Measurements from ENCODE around the gene COX6B1.
A peak's percentile ranks its signal among the peaks of the same experiment; 100 is the strongest.

The COX6B1 gene

GRCh38 chr19:35671818-35672217 lies 23.7 kb downstream of the COX6B1 start:
- peaks cover 6% of the 10 kb centered on the region for H3K4me1 ChIP-seq (ENCODE audit: control insufficient read depth, insufficient read depth, low read length)
- no peak overlapping the region for H3K4me3 ChIP-seq (ENCODE audit: low read depth, low read length)
- no peaks in the 10 kb centered on the region; a peak in 1 of 3 replicates for H3K36me3 ChIP-seq (ENCODE audit: control insufficient read depth in 2 of 2, insufficient read depth in 1 of 2, low read length in 2 of 2)
- ChIA-PET CTCF (interaction anchor here (0.6 to 1.1 kb wide), 5 partner anchors 10 to 352 kb away, joined by 3 to 6 read pairs (median 3); no protein-coding TSS in a partner anchor), POLR2A (interaction anchor here (0.6 to 2.8 kb wide), 4 partner anchors 24 to 219 kb away, joined by 4 to 25 read pairs (median 12); partner anchors contain the start of gene COX6B1)
- TF ChIP-seq ZNF623 (tag by site-specific recombination; IDR thresholded peaks at IDR 0.05) (no peak), ZNF155 (tag by site-specific recombination; IDR thresholded peaks at IDR 0.05) (no peak), ZNF335 (tag by site-specific recombination; conservative IDR thresholded peaks at IDR 0.05) (peak; percentile 25; the same call in 1 of the 2 replicates), ZNF561 (tag by site-specific recombination; IDR thresholded peaks at IDR 0.05; ENCODE audit: borderline replicate concordance) (no peak), EGR2 (tag by site-specific recombination; IDR thresholded peaks at IDR 0.05; ENCODE audit: low read depth) (no peak), IKZF3 (tag by site-specific recombination; IDR thresholded peaks at IDR 0.05) (no peak), PRDM1 (tag by site-specific recombination; IDR thresholded peaks at IDR 0.05) (peak; percentile 63), ZIC2 (tag by site-specific recombination; IDR thresholded peaks at IDR 0.05) (peak; percentile 12; the same call in 1 of the 2 replicates)
- H3K9me3 ChIP-seq (ENCODE audit: control insufficient read depth, insufficient read depth, low read depth, low read length), result no peaks in the 10 kb centered on the region
- H3K27ac ChIP-seq (ENCODE audit: extremely low read depth, low read depth, low read length), result no peak overlapping the region

DNA sequence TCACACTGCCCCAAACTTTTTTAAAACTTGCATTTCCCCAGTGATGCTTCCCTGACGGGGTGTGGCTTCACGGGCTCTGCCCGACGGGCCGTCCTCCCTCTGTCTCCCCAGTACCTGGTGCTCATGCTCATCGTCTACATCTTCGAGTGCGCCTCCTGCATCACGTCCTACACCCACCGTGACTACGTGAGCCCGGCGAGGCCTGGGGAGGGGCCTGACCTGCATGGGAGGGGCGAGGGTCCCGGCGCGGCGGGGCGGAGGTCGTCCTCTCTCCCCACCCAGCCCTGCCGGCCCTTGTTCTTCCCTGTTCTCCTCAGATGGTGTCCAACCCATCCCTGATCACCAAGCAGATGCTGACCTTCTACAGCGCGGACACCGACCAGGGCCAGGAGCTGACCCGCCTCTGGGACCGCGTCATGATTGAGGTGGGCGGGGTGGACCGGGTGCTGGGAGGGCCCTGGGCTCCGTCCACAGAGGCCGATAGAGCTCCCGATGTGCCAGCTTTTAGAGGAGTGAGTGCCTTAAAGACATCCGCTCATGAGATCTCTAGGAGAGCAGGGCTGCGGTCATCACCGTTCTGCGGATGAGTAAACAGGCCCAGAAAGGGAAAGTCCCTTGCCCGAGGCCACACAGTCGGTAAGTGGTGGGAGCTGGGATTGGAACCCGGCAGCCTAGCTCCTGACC lies 25.1 kb downstream of the COX6B1 start:
- Histone ChIP-seq H3K36me3 (ENCODE audit: control insufficient read depth in 2 of 2, insufficient read depth in 1 of 2, low read length in 2 of 2) (no peaks in the 10 kb centered on the region; a peak in 1 of 3 replicates), H3K27ac (ENCODE audit: extremely low read depth, low read depth, low read length) (peak overlapping the region; percentile 41; the same call in 1 of the 2 replicates), H3K9me3 (ENCODE audit: control insufficient read depth, insufficient read depth, low read depth, low read length) (no peaks in the 10 kb centered on the region), H3K4me1 (ENCODE audit: control insufficient read depth, insufficient read depth, low read length) (peaks cover 6% of the 10 kb centered on the region), H3K4me3 (ENCODE audit: low read depth, low read length) (peak overlapping the region; percentile 33)
- POLR2A ChIA-PET, result interaction anchor here (0.5 to 2.8 kb wide), 9 partner anchors 9 to 146 kb away, joined by 3 to 25 read pairs (median 5); partner anchors contain the start of gene COX6B1
- CTCF ChIA-PET, result interaction anchor here (0.6 to 1.9 kb wide), 14 partner anchors 11 to 186 kb away, joined by 3 to 12 read pairs (median 4); no protein-coding TSS in a partner anchor
- TF ChIP-seq ZNF10 (tag by site-specific recombination; IDR thresholded peaks at IDR 0.05), result peak; percentile 21; the same call in 1 of the 2 replicates
- peak; percentile 92 for TF ChIP-seq SP3 (tag by site-specific recombination; IDR thresholded peaks at IDR 0.05)
- TF ChIP-seq GLIS2 (tag by site-specific recombination; IDR thresholded peaks at IDR 0.05), result 0 out of 2 replicates have a peak, but pooled peaks have one; percentile 43
- TF ChIP-seq ZNF2 (tag by site-specific recombination; IDR thresholded peaks at IDR 0.05), result 0 out of 2 replicates have a peak, but pooled peaks have one; percentile 25
- no peak for TF ChIP-seq ZNF571 (tag by site-specific recombination; IDR thresholded peaks at IDR 0.05)
- peak; percentile 71; the same call in 1 of the 2 replicates for TF ChIP-seq KLF9 (tag by site-specific recombination; IDR thresholded peaks at IDR 0.05; ENCODE audit: low read depth)
- TF ChIP-seq ZBTB17 (tag by site-specific recombination; IDR thresholded peaks at IDR 0.05), result peak; percentile 31; the same call in 1 of the 2 replicates
- TF ChIP-seq ZFHX2 (tag by site-specific recombination; conservative IDR thresholded peaks at IDR 0.05), result peak; percentile 44
- TF ChIP-seq KLF10 (tag by site-specific recombination; IDR thresholded peaks at IDR 0.05), result no peak
- no peak for TF ChIP-seq ZNF544 (tag by site-specific recombination; IDR thresholded peaks at IDR 0.05)
- TF ChIP-seq ZFP69B (tag by site-specific recombination; IDR thresholded peaks at IDR 0.05), result 0 out of 2 replicates have a peak, but pooled peaks have one; percentile 7
- peak; percentile 56; the same call in 1 of the 2 replicates for TF ChIP-seq ZNF335 (tag by site-specific recombination; conservative IDR thresholded peaks at IDR 0.05)
- peak; percentile 62 for TF ChIP-seq ZNF629 (tag by site-specific recombination; IDR thresholded peaks at IDR 0.05)
- TF ChIP-seq, protein P1, sequence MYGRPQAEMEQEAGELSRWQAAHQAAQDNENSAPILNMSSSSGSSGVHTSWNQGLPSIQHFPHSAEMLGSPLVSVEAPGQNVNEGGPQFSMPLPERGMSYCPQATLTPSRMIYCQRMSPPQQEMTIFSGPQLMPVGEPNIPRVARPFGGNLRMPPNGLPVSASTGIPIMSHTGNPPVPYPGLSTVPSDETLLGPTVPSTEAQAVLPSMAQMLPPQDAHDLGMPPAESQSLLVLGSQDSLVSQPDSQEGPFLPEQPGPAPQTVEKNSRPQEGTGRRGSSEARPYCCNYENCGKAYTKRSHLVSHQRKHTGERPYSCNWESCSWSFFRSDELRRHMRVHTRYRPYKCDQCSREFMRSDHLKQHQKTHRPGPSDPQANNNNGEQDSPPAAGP (tag by site-specific recombination; IDR thresholded peaks at IDR 0.05), result 0 out of 2 replicates have a peak, but pooled peaks have one; percentile 14
- peak; percentile 21 for TF ChIP-seq ZBTB26 (tag by site-specific recombination; optimal IDR thresholded peaks at IDR 0.05)
- TF ChIP-seq SP2 (tag by site-specific recombination; IDR thresholded peaks at IDR 0.05), result peak; percentile 87
- peak; percentile 16; the same call in 1 of the 2 replicates for TF ChIP-seq KLF8 (tag by site-specific recombination; IDR thresholded peaks at IDR 0.05)
- TF ChIP-seq ZNF664 (tag by site-specific recombination; IDR thresholded peaks at IDR 0.05), result no peak
- no peak for TF ChIP-seq ZNF112 (tag by site-specific recombination; IDR thresholded peaks at IDR 0.05)
- TF ChIP-seq ZNF600 (tag by site-specific recombination; IDR thresholded peaks at IDR 0.05), result peak; percentile 36; the same call in 1 of the 2 replicates
- TF ChIP-seq ZNF830 (tag by site-specific recombination; IDR thresholded peaks at IDR 0.05; ENCODE audit: low read depth), result no peak
- peak; percentile 17; the same call in 1 of the 2 replicates for TF ChIP-seq KLF1 (tag by site-specific recombination; IDR thresholded peaks at IDR 0.05)
- TF ChIP-seq ZNF768 (tag by site-specific recombination; IDR thresholded peaks at IDR 0.05), result 0 out of 2 replicates have a peak, but pooled peaks have one; percentile 31
- TF ChIP-seq ZBTB21 (tag by site-specific recombination; IDR thresholded peaks at IDR 0.05), result 0 out of 2 replicates have a peak, but pooled peaks have one; percentile 7
- no peak for TF ChIP-seq IKZF3 (tag by site-specific recombination; IDR thresholded peaks at IDR 0.05)
- 0 out of 2 replicates have a peak, but pooled peaks have one; percentile 39 for TF ChIP-seq ZEB2 (tag by site-specific recombination; IDR thresholded peaks at IDR 0.05)
- no peak for TF ChIP-seq ZNF138 (tag by site-specific recombination; IDR thresholded peaks at IDR 0.05; ENCODE audit: borderline replicate concordance)

Measured in HEK293 (cell line).